ENCODE measurements around the gene TAS2R30.

The TAS2R30 gene, protein sequence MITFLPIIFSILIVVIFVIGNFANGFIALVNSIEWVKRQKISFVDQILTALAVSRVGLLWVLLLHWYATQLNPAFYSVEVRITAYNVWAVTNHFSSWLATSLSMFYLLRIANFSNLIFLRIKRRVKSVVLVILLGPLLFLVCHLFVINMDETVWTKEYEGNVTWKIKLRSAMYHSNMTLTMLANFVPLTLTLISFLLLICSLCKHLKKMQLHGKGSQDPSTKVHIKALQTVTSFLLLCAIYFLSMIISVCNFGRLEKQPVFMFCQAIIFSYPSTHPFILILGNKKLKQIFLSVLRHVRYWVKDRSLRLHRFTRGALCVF

GRCh38 chr12:11134305-11134704, at the start of gene TAS2R30:
Gene TAS2R30, minus strand, starts transcription at chr12:11134644. Its CDS starts 400 bp downstream, at chr12:11134244.
- no peak for DNase-seq

- DNase-seq, result no peak
These were observed 48.6 kb upstream of the TAS2R30 start for GRCh38 chr12:11183011-11183410.

GRCh38 chr12:11182529-11182928, 48.1 kb upstream of the TAS2R30 start:
- DNase-seq, result no peak

DNA sequence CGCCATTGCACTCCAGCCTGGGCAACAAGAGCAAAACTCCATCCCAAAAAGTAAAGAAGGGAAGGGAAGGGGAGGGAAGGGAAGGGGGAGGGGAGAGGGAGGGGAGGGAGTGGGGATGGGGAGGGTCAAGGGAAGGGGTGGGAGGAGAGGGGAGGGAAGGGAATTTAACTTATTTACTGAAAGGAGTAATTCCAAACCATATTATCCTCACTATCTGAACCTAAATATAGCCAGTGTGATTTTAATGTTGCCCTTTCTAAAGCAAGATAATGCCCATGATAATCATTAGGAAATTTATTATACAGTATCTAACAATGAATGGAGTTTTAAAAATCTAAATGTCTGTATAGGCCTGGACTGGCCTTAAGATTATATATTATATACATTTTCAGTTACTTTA, 43.8 kb upstream of the TAS2R30 start:
- DNase-seq, result no peak

DNA sequence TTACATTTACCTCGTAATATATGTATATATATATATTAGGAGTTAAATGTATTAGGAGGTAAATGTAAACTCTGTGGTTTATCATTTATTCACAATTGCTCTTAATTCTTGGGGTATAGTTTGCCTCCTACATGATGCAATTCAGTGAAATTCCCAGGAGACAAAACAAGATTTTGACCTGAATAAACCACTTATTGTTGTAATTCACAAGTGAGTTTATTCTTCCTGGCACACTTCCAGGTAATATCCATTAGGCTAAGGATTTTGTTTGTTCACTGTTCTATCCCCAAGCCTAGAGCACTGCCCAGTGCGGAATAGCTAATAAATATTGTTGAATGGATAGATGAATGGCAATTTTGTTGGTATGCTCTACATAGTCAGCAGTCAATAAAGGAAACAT, 39.6 kb upstream of the TAS2R30 start:
- no peak for DNase-seq

GRCh38 chr12:11171969-11172675, 37.7 kb upstream of the TAS2R30 start:
- no peak for DNase-seq

GRCh38 chr12:11171145-11171968, 36.9 kb upstream of the TAS2R30 start, which contains the start of gene SMIM10L1:
Gene SMIM10L1, plus strand, starts transcription at chr12:11171194. Its CDS starts 163 bp downstream, at chr12:11171357.
- peak; percentile 71 to 81 (median 76) for DNase-seq

GRCh38 chr12:11170810-11171144, 36.3 kb upstream of the TAS2R30 start:
- no peak for DNase-seq

DNA sequence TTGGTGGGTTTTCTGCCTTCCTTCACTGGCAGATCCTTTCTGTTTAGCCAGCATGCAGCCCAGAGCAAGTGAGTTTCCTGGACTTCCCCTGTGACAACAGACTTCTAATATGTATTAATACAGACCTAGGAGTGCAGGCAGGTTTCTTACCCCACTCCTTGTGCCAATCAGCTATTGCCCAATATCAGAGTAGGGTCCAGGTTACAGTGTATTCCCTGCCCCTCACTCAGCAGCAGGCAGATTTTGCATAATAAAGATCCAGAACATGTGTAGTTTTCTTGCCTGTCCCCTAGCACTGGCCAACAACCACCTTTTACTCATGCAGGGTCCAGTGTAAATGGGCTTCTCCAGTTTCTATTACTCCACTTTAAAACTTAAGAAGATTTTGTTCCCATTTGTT, 31.9 kb upstream of the TAS2R30 start:
- no peak for DNase-seq

DNA sequence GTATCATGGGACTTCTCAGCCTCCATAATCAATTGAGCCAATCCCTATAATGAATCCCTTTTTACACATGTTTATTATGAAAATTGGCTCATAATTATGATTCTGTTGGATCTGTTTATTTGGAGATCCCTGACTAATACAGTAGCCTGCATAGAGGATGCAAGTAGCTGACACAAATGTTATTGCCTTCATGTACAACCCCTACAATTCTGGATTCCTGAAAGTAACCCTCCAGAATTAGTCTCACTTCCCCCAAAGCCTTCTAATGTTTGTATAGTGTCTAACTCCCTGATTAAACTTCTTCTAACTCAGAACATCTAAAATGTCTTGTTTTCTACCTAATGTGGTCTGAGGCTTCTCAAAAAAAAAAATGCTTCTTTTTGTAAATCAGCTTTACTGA, 29.9 kb upstream of the TAS2R30 start:
- no peak for DNase-seq

DNA sequence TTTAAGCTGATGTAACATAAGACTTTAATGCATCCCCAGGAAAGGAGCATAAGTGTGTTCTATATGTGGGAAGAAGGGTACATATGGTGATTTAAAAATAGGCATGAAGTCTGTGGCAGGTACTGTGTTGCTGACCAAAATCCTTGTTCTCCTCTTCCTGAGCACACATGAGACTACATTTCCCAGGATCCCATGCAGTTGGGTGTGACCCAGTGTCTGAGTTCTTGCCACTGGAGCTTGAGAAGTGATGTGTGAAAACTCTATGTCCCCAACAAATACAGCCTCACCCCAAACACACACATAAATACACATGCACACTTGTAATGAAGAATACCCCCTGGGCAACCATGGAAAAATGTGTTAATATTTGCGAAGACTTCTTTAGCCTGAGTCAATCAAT, 28.1 kb upstream of the TAS2R30 start:
- DNase-seq, result no peak

DNA sequence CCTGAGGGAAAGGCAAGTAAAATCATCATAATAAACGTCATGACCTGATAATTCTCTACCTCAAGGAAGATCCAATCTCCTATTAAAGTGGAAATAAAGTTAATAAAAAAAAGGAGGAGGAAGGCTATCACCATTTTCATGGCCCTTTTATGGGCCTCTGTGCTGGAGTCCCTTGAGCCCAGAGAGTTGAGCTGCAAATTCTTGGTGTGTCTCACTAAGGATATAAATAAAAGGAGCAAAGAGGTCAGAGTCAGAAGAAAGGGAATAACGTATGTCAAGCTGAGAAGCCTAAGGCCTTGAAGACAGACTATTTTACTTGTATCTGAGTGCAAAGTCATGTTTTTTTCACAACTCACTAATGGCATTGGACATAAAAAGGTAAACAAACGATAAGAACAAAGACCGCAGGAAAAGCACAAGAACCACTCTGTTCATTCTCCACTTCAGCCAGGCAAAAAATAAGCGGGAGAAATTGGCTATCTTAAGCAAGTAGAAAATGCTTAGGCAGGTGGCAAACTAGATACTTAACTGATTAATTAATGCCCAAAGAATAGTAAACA, 24.5 kb upstream of the TAS2R30 start:
- DNase-seq, result no peak

DNA sequence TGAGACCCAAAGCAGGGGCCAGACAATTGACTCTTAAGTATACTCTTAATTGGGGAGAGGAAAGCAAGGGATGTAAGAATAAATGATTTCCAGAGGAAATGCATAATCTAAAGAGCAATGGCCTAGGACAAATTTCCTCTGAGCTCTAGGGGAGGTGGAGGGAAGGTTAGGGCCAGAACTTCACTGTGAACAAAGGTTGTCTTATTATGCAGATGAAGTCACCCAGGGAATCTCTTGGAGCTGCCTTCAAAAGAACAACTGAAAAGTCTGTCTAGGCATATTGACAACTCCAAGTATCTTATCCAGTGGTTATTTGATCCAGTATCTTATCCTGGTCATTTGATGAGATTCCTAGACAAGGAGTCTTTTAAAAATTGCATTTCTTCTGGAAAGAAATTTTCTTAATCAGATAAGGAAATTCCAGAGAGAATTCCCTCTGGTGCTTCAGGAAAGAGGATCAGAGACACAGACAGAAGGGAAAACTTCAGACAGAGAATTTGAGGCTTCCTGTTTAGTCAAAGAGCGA, 20.0 kb upstream of the TAS2R30 start:
- no peak for DNase-seq

DNA sequence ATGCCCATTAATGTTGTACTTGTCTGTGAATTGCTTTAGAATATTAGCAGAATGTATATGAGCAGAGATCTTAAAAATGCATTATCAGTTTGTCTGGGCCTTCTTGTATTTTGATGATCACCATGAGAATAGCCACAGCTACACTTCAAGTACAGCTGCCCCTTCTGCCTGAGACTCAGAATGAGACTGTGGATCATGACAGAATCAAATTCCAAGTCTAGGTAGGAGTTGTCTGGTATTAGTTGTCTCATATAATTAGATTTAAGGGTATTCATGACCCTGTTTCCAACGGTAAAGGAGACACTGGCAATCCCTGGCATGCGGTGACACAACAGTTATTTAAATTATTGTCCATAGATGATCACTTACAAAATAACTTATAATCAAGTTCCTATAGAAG, 18.3 kb upstream of the TAS2R30 start:
- no peak for DNase-seq

DNA sequence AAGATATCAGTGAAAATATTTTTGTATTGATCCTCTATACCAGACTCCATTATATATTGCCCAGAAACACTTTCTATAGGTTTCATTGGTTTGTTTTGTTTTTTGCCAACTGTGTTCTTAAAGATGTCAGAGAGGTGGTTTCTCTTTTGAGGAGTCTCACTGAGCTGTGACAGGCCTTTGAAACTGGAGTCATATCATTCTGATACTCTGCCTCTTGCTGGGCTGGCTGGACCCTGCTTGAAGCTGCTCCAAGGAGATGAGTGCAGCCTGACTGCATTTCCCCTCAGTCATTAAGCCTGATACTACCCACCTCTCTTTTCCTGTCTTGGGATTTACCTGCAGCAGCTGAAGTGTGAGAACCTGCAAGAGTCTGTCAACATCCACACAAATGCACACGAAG, 16.4 kb upstream of the TAS2R30 start:
- no peak for DNase-seq

DNA sequence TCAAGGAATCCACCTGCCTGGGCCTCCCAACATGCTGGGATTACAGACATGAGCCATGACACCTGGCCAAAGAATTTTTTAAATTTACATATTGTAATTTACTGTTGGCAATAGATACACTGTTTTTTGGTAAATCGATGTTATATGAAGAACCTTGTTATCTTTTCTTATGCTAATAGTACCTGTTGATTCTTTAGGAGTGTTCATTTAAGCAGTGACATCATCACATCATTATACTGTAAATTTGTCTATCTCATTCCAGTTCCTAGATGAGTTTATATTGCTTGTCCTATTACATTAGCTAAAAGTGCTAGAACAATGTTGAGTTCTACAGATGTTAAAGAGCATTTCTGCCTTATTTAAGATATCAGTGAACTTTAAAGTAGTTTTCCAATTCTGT, 13.0 kb upstream of the TAS2R30 start:
- DNase-seq, result no peak

- no peak for DNase-seq
These were observed 9.9 kb upstream of the TAS2R30 start for GRCh38 chr12:11144297-11144696.

DNA sequence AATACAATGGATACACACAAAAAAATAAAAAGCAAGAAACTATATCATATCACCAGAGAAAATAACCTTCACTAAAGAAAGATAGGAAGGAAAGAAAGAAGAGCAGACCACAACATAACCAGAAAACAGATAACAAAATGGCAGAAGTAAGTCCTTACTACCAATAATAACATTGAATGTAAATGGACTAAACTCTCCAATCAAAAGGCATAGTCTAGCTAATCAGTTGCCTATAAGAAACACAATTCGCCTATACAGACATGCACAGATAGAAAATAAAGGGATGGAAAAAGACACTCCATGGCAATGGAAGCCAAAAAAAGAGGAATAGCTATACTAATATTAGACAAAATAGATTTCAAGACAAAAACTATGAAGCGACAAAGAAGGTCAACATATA, 8.9 kb upstream of the TAS2R30 start:
- DNase-seq, result no peak

GRCh38 chr12:11136075-11136474, 1.6 kb upstream of the TAS2R30 start:
- DNase-seq, result no peak

- DNase-seq, result no peak
These were observed 628 bp downstream of the TAS2R30 start for GRCh38 chr12:11133816-11134215.

DNA sequence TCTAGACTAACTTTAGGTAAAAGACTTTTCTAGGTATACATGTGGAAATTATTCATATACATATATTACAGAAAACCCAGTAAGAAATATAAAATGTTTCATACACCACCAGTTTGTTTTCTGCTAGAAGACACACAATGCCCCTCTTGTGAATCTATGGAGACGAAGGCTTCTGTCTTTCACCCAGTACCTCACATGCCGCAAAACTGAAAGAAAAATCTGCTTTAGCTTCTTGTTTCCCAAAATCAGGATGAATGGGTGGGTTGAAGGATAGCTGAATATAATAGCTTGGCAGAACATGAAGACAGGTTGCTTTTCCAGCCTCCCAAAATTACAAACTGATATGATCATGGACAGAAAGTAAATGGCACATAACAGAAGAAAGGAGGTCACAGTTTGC, 1.3 kb downstream of the TAS2R30 start:
- no peak for DNase-seq

- DNase-seq, result no peak
These were observed 3.4 kb downstream of the TAS2R30 start for GRCh38 chr12:11130999-11131398.

- DNase-seq, result no peak
These were observed 4.1 kb downstream of the TAS2R30 start for GRCh38 chr12:11130382-11130781.
